IMR-90 (cell line): ENCODE results near the gene JADE2. TPM values are rescaled to one million over a fixed set of nuclear protein-coding genes. Genes with fewer than 3 reads are reported as not detected.

ENCODE experiments used
- ATAC-seq: fragments of 200-7000 bp; cut with Tn5 transposase; 2 replicates; pipeline ENCODE4 v1.9.1; 2020; ENCODE audit warnings: low read depth, mild to moderate bottlenecking, moderate library complexity
- BruUV-seq: library from RNA; stranded (reverse); fragments of 400-500 nt; replicated peaks from 2 replicates; lab custom pipeline; 2021; lab: Mats Ljungman, UMichigan
- CTCF ChIA-PET: fragments of 300-600 bp; formaldehyde crosslinking; extraction: SDS; loops from one replicate; lab custom pipeline; 2021; ENCODE audit warnings: antibody characterized with exemption; lab: Yijun Ruan, JAX
- POLR2A ChIA-PET: fragments of 300-600 bp; sonication (Branson Sonifier 250); formaldehyde crosslinking; loops from one replicate; lab custom pipeline; 2022; ENCODE audit warnings: antibody characterized with exemption; ENCODE audit not compliant: unreplicated experiment; lab: Charles Lee
- DNase-seq: peaks from one replicate; pipeline ENCODE4 v3.0.0; 2013
- H2AFZ ChIP-seq: replicated peaks from 2 replicates; pipeline ENCODE3; 2013; ENCODE audit warnings: low read length, mild to moderate bottlenecking; ENCODE audit not compliant: poor library complexity
- H2AK5ac ChIP-seq: 2 replicates; pipeline ENCODE4 v1.6.1; 2013; ENCODE audit warnings: low read depth, low read length, inconsistent platforms
- H2AK9ac ChIP-seq: replicated peaks from 2 replicates; pipeline ENCODE3; 2013; ENCODE audit warnings: mild to moderate bottlenecking, low read depth, low read length, moderate library complexity; ENCODE audit not compliant: poor library complexity
- H2BK120ac ChIP-seq: 2 replicates; pipeline ENCODE4 v1.6.1; 2013; ENCODE audit warnings: low read depth, low read length, inconsistent platforms
- H2BK15ac ChIP-seq: 3 replicates; pipeline ENCODE4 v1.6.1; 2013; ENCODE audit warnings: low read depth, low read length, inconsistent platforms
- H2BK20ac ChIP-seq: 2 replicates; pipeline ENCODE4 v1.6.1; 2013; ENCODE audit warnings: low read depth, mild to moderate bottlenecking, inconsistent platforms, low read length, moderate library complexity
- H2BK5ac ChIP-seq: 2 replicates; pipeline ENCODE4 v1.6.1; 2013; ENCODE audit warnings: mild to moderate bottlenecking, low read depth, low read length, inconsistent platforms; ENCODE audit not compliant: poor library complexity, severe bottlenecking
- H3K14ac ChIP-seq: replicated peaks from 2 replicates; pipeline ENCODE4 v1.6.1; 2013; ENCODE audit warnings: low read depth, low read length, inconsistent platforms
- H3K18ac ChIP-seq: 2 replicates; pipeline ENCODE4 v1.6.1; 2013; ENCODE audit warnings: low read depth, low read length, control low read depth
- H3K23ac ChIP-seq: 2 replicates; pipeline ENCODE4 v1.6.1; 2013; ENCODE audit warnings: low read depth, low read length, inconsistent platforms
- H3K27ac ChIP-seq: 2 replicates; pipeline ENCODE4 v1.5.1; 2013; ENCODE audit warnings: mild to moderate bottlenecking, control low read depth, low read length; ENCODE audit not compliant: insufficient read depth
- H3K27me3 ChIP-seq: 2 replicates; pipeline ENCODE4 v1.6.1; 2013; ENCODE audit warnings: low read length; ENCODE audit not compliant: control insufficient read depth, insufficient read depth
- H3K36me3 ChIP-seq: 2 replicates; pipeline ENCODE4 v1.6.1; 2013; ENCODE audit warnings: low read length, mixed read lengths; ENCODE audit not compliant: control insufficient read depth, insufficient read depth
- H3K4ac ChIP-seq: 2 replicates; pipeline ENCODE4 v1.6.1; 2013; ENCODE audit warnings: low read depth, low read length, inconsistent platforms
- H3K4me1 ChIP-seq: 2 replicates; pipeline ENCODE4 v1.6.1; 2013; ENCODE audit warnings: low read length, mixed read lengths; ENCODE audit not compliant: control insufficient read depth, insufficient read depth
- H3K4me2 ChIP-seq: 2 replicates; pipeline ENCODE4 v1.6.1; 2013; ENCODE audit warnings: low read depth, mild to moderate bottlenecking, control low read depth, low read length, moderate library complexity
- H3K4me3 ChIP-seq: 2 replicates; pipeline ENCODE4 v1.5.1; 2013; ENCODE audit warnings: low read depth, mild to moderate bottlenecking, control low read depth, low read length, moderate library complexity; ENCODE audit not compliant: insufficient read depth
- H3K56ac ChIP-seq: 2 replicates; pipeline ENCODE4 v1.6.1; 2013; ENCODE audit warnings: low read length, inconsistent platforms; ENCODE audit not compliant: insufficient read depth; ENCODE audit errors: extremely low read depth
- H3K79me1 ChIP-seq, 2 experiments: 2 replicates each; pipeline ENCODE4 v1.6.1; 2013; ENCODE audit warnings: low read length in 2 of 2, inconsistent platforms in 1 of 2, low read depth in 1 of 2
- H3K9ac ChIP-seq: 2 replicates; pipeline ENCODE4 v1.6.1; 2013; ENCODE audit warnings: low read depth, low read length, control low read depth
- H3K9me1 ChIP-seq: 2 replicates; pipeline ENCODE4 v1.6.1; 2013; ENCODE audit warnings: low read length, inconsistent platforms; ENCODE audit not compliant: insufficient read depth
- H3K9me3 ChIP-seq: 2 replicates; pipeline ENCODE4 v1.6.1; 2013; ENCODE audit warnings: low read length; ENCODE audit not compliant: control insufficient read depth, insufficient read depth
- H4K20me1 ChIP-seq: 2 replicates; pipeline ENCODE4 v1.6.1; 2013; ENCODE audit warnings: low read length, inconsistent platforms; ENCODE audit not compliant: insufficient read depth
- H4K5ac ChIP-seq: 2 replicates; pipeline ENCODE4 v1.6.1; 2013; ENCODE audit warnings: mild to moderate bottlenecking, low read depth, low read length, control low read depth
- H4K8ac ChIP-seq, 2 experiments: 2 replicates each; pipeline ENCODE4 v1.6.1; 2013; ENCODE audit warnings: low read depth in 2 of 2, low read length in 2 of 2, control low read depth in 1 of 2, inconsistent platforms in 1 of 2
- H4K91ac ChIP-seq: 2 replicates; pipeline ENCODE4 v1.6.1; 2013; ENCODE audit warnings: low read depth, low read length, inconsistent platforms; ENCODE audit not compliant: insufficient read depth
- CEBPB ChIP-seq: IDR thresholded peaks from 2 replicates; pipeline ENCODE4 v1.6.1; 2012; ENCODE audit warnings: low read depth, low read length, improper control_type of control experiment
- MAFK ChIP-seq: IDR thresholded peaks from 2 replicates; pipeline ENCODE4 v1.6.1; 2012; ENCODE audit warnings: low read depth, low read length, improper control_type of control experiment
- MAZ ChIP-seq: IDR thresholded peaks from 2 replicates; pipeline ENCODE4 v1.6.1; 2012; ENCODE audit warnings: low read depth, mild to moderate bottlenecking, low read length, improper control_type of control experiment, moderate library complexity, borderline replicate concordance
- POLR2A ChIP-seq: IDR thresholded peaks from 2 replicates; pipeline ENCODE4 v1.6.1; 2012; ENCODE audit warnings: mild to moderate bottlenecking, low read depth, low read length
- WGBS, 2 experiments: methylation state at CpG; one replicate each; pipeline versions ENCODE4 v1.1.5 to v1.1.7; 2013; ENCODE audit warnings: missing lambda C conversion rate in 2 of 2; ENCODE audit not compliant: insufficient read length in 1 of 2; ENCODE audit errors: extremely low coverage in 2 of 2; 5-methylcytosine and 5-hydroxymethylcytosine counted together
- dilution Hi-C: fragments of 300-500 bp; cut with HindIII; formaldehyde crosslinking; loops from one replicate; pipeline ENCODE4 v1.14.3; 2018; ENCODE audit warnings: low sequenced_read_pairs; ENCODE audit not compliant: unreplicated experiment
- in situ Hi-C: fragments of 300-500 bp; cut with MboI; formaldehyde crosslinking; loops from 3 replicates; pipeline ENCODE4 v1.14.3; 2019; ENCODE audit warnings: low sequenced_read_pairs, inconsistent platforms, mixed read lengths
- intact Hi-C: fragments of 100-400 bp; cut with micrococcal nuclease; formaldehyde crosslinking; loops from 2 replicates; pipeline ENCODE4 v1.10.0; 2022
- polyA plus RNA-seq, 3 experiments: library from polyadenylated mRNA; depleted of rRNA; stranded (reverse); fragments of >200 nt; gene quantifications; 2 replicates each; pipeline ENCODE4 v1.2.3, GENCODE V29; 2012; ENCODE audit warnings: low replicate concordance in 1 of 3
- total RNA-seq: library from RNA; depleted of rRNA; stranded (reverse); fragments of >200 nt; gene quantifications from 2 replicates; pipeline ENCODE4 v1.2.3, GENCODE V29; 2012

JADE2 gene
- total and polyA plus RNA-seq, 2 of the 4 experiments (the other 2 are of a cell fraction) = 13.3 to 14.9 TPM

GRCh38 chr5:134529460-134529859 lies 4.0 kb downstream of the JADE2 start:
- TF ChIP-seq POLR2A = no peak
- TF ChIP-seq MAFK = no peak
- no peak for TF ChIP-seq CEBPB
- TF ChIP-seq MAZ = no peak
- in situ Hi-C loops (loop anchor here (10.0 kb wide), 1 partner anchor 115 kb away; the partner anchor contains the start of gene CDKN2AIPNL), intact Hi-C loops (no loop called here), dilution Hi-C loops (no loop called here)
- H3K56ac ChIP-seq = no peak overlapping the region
- H3K4me1 ChIP-seq = peaks cover 29% of the 10 kb centered on the region
- peaks cover 51% of the 10 kb centered on the region for H4K20me1 ChIP-seq
- H3K4me3 ChIP-seq = no peak overlapping the region
- H3K79me1 ChIP-seq = peaks cover 41 to 72% of the 10 kb centered on the region in 2 experiments
- H2AK5ac ChIP-seq = peak overlapping the region; percentile 28; the same call in 1 of the 2 replicates
- peak overlapping the region; percentile 4; the same call in 1 of the 2 replicates for H3K14ac ChIP-seq
- H2AK9ac ChIP-seq = peak overlapping the region; percentile 26
- no TSS peak for BruUV-seq
- no peaks in the 10 kb centered on the region for H3K9me3 ChIP-seq
- DNase-seq = no peak
- ChIA-PET POLR2A (no interaction called here), CTCF (no interaction called here)
- WGBS, 2 experiments = no CpG with 5 or more reads among the region's 6 CpGs
- H2BK20ac ChIP-seq = no peak overlapping the region
- H4K5ac ChIP-seq = no peak overlapping the region
- peaks cover 31% of the 10 kb centered on the region for H3K9me1 ChIP-seq
- H4K8ac ChIP-seq = no peak overlapping the region
- no peaks in the 10 kb centered on the region; the same call in 1 of the 2 replicates for H3K36me3 ChIP-seq
- H2BK120ac ChIP-seq = peak overlapping the region; percentile 22; the same call in 1 of the 2 replicates
- no peak for ATAC-seq
- H2AFZ ChIP-seq = no peak overlapping the region
- H3K27ac ChIP-seq = peak overlapping the region; percentile 75; the same call in 1 of the 2 replicates
- no peak overlapping the region; the same call in 2 of the 3 replicates for H2BK15ac ChIP-seq
- 0 out of 2 replicates have a peak overlapping the region, but pooled peaks have one; percentile 44 for H3K4ac ChIP-seq
- H2BK5ac ChIP-seq = no peak overlapping the region
- no peaks in the 10 kb centered on the region for H3K27me3 ChIP-seq
- no peak overlapping the region for H3K9ac ChIP-seq
- H3K23ac ChIP-seq = no peak overlapping the region
- peak overlapping the region; percentile 48; the same call in 1 of the 2 replicates for H3K18ac ChIP-seq
- 0 out of 2 replicates have a peak overlapping the region, but pooled peaks have one; percentile 29 for H4K91ac ChIP-seq
- H3K4me2 ChIP-seq = no peak overlapping the region; the same call in 1 of the 2 replicates
